ENCODE measurements around the gene ALPI.

The ALPI gene

DNA sequence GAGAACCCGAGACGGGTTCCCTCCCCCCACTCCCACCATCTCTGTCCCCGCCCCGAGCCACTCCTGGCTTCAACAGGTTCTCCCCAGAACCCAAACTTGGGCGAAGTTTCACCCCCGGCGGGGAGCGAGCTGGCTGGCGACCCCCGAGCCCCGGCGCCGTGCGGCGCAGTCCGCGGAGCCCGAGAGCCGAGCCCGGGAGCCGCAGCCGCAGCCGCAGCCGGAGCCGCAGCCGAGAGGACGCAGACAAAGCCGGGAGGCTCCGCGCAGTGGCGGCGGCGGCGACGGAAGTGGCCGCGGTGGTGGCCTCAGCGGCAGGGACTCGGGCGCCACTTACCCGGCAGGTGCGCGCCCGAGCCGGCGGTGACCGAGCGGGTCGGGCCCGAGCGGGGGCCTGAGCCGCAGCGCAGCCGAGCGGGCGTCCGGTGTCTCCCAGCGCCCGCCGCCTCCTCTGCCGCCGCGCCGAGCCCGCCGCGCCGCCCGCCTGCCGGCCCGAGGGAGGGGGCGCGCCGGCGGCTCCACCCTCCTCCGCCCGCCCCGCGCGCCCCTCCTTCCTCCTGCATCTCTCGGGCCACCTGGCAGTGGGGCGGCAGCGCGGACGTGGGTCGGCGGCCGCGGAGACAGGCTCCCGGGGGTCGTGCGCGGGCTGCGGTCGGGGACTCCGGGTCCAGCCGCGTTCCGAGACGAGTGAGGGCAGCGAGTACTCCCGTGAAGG, 31.6 kb downstream of the ALPI start, which contains the start of gene ECEL1:
Gene ECEL1, minus strand, starts transcription at position 450 of the 712 bp plus-strand sequence. CDS start 1,181 bp downstream, outside the sequence.
- DNase-seq: no peak

- no peak for DNase-seq
Measured at GRCh38 chr2:232488097-232488711, 32.3 kb downstream of the ALPI start.

- no peak for DNase-seq
Measured at GRCh38 chr2:232488721-232489300, 32.9 kb downstream of the ALPI start.

DNA sequence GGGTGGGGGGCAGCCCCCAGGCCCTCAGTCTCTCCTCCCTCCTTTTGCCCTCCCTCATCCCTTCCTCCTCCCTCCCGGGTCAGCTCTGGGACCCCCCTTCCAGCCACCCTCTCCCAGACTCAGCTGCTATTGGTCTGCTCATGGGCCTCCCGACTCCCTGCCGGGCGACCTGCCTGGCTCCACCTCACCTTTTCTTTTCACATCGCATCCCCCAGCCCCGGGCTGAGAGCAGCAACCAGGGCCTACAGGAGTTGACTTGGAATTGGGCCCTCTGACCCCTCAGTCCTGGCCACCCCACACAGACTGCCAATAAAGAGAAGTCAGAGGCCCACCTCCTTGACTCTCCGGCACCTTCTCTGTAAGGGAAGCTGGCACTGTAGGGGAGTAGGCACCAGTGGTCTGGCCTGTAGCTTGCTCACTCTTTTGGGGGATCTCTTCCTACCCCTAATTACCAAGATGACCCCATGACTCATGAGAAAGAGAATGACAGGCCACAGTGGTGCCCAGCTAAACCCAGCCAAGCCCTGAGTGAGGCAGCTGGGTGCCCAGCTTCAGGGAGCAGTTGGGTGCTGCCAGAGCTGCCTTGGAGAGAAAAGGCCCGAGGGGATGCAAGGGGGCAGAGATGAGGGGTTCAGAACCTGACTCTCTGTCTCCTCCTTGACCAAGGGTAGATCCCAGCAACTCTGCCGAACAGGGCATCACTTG, 33.7 kb downstream of the ALPI start:
- no peak for DNase-seq

DNA sequence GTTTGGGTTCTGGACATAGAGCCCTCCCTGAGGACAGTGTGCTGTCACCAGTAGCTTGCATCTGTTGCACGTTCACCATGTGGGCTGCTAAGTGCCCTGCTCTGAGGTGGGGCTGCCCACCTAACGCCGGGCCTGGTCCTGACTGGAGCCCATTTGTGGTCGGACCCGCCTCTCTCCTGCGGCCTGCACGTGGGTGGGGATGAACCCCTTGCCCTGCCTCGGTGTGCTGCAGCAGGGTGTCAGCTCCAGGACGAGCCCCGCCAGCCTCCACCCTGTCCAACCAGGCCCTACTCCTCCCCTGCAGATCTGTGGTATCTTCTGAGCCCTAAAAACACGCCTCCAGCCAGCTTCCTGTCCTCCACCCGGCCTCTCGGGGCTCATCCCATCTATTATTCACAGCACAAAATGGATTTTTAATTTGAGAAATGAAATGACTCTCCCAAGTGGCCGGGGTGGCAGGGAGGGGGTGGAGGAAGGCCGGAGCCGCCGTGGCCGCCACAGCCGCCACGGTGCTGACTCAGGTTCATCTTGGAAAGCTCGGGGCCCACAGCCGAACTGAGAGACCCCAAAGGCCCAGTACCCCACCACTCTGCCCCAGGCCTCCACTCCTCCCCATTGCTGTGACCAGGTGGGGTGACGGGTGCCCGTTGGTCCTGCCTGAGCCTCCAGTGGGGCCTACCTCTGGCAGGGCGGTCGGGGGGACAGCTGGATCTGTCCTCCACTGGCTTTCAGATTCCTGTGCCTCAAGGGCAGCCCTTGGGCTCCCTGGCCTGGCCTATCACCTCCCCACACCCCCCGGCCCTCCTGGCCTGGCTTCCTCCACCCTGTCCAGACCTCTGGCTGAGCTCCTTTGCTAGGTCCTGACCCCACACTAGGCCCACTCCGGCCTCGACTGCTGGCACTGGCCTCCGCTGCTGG, 34.5 kb downstream of the ALPI start:
- DNase-seq: no peak

GRCh38 chr2:232491139-232491780, 35.3 kb downstream of the ALPI start:
- DNase-seq: no peak

DNA sequence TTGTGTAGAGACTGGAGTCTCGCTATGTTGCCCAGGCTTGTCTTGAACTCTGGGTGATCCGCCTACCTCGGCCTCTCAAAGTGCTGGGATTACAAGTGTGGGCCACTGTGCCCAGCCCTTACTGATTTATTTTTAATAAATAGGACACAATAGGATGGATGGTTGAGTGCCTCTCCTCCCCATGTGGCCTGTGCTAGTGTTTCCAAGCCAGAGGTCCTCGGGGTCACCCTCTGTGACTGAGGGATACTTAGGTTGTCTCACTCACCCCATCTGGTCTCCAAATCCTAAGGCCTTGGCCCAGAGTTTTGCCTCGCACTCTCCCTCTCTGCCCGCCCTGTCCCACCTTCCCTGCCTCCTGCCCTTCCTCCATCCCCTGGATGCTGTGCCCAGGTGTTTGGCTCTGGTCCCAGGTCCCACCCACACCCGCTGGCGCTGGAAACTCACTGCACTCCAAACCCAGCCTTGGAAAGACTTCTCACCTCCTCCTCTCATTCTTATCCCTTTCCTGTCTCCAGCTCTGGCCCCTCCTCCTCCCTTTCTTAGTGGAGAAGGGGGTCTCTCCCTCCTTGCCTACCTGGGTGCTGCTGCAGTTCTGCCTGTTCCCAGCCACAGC, 36.4 kb downstream of the ALPI start:
- no peak for DNase-seq

- no peak for DNase-seq
Measured at GRCh38 chr2:232492963-232493700, 37.2 kb downstream of the ALPI start.

GRCh38 chr2:232493701-232494474, 37.9 kb downstream of the ALPI start:
- no peak for DNase-seq

DNA sequence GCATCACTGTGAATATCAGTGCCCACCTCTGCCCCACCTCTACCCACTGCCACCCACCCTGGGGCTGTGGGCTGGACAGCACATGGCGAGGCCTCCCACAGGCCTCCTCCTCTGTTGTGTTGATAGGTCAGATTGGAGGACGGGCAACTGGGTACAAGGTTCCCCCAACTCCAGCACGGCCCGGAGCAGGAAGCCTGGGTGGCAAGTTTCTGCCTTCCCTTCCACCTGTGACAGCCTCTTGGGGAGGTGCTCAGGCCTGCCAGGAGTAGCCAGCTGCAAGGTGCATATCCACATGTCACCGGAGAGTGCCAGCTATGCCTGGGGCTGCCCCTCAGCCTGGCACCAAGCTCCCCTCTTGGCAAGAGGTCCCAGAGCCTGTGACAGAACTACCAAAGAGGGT, 38.6 kb downstream of the ALPI start:
- no peak for DNase-seq

DNA sequence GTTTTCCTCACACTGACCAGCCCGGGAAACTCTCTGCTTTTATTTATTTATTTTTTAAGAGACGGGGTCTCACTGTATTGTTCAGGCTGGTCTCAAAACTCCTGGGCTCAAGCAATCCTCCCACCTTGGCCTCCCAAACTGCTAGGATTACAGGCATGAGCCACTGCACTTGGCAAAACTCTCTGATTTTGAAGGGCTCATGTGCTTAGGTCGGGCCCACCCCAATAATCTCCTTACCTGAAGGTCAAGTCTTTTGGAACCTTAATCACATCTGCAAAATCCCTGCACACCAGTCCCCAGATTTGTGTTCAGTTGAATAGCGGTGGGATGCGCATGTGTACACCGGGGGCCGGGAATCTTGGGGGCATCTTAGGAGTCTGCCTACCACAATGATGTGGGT, 39.3 kb downstream of the ALPI start:
- DNase-seq: no peak

DNA sequence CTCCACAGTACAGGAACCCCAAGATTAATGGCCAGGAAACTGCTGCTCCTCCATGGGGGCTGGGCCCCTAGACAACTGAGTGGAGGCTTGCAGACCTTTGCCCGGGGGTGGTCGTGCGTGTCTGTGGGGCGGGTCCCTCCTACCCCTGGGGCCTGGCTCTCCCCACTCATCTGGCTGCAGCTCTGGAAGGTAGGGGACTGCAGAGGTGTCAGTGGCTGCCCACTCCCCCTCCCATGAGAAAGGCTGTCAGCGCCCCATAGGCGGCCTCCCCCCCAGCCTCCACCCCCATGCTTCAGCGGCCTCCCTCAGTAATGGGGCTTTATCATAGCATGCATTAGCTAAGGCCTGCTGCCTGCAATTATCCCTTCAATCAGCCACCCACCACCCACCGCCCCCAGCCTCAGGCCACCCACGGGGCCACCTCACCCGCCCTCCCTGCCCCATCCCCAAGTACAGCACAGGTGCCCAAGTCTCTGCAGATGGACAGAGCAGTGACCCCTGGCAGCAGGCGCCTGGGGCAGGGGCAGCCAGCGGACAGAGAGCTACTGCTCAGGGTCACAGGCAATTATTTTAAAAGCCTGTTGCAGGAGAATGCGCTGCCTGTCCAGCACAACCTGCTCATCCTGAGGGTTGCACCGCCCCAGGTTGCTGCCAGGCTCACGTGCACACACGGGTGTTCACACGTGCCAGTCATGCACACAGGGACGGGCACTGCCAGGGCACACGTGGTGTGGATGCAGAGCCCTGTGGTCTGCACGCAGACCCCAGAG, 40.7 kb downstream of the ALPI start:
- no peak for DNase-seq

DNA sequence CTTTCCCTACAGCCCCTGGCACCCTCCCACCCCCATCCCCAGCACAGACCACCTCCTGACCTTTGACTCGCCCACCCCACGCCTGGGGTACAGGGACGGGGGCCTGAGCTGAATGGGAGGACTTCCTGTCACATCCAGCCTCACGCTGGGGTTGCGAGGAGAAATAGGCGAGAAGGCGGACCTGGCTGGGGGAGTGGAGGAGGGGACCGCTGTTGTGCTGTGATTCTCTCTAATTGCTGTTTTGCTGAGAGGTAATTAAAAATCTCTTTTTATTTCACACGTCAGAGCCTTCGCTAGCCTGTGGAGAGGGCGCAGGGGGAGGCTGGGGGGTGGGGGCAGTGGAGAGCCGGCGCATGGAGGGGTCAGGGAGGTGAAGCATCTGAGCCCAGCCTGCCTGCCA, 41.4 kb downstream of the ALPI start:
- no peak for DNase-seq

GRCh38 chr2:232498452-232498851, 42.5 kb downstream of the ALPI start:
- DNase-seq: no peak

GRCh38 chr2:232501331-232501771, 45.4 kb downstream of the ALPI start:
- DNase-seq: no peak

DNA sequence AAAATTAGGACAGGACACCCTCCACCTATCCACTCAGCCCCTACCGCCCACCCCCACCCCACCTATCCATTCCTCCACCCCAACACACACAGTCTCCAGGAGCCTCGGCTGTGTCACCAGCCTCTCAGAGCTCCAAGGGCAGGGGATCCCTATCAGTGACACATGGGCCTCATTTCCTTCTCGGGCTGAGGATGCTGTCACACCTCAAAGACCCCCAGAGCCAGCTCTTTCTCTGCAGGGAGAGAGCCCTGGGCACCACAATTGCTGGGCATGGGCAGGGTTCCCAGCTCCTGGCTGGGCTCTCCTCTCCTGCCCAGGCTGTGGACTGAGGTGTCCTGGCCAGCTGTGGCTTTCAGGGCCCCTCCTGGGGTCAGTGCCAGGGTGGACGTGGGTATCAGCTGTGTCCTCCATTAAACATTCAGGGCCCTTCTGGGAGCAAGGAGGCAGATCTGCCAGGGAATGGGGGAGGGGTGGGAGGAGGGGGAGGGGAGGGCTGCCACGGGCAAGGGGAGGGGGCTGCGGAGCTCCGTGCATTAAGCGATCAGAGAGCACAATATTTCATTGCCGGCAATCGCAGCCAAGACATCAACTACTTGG, 45.9 kb downstream of the ALPI start:
- no peak for DNase-seq

- no peak for DNase-seq
Measured at GRCh38 chr2:232502511-232502910, 46.6 kb downstream of the ALPI start.

- DNase-seq: peak; percentile 15
Measured at GRCh38 chr2:232502911-232503808, 47.2 kb downstream of the ALPI start.

Data from NCI-H774 (cell line).